ENCODE results near the gene NRXN2. TPM values are rescaled to one million over a fixed set of nuclear protein-coding genes. Genes with fewer than 3 reads are reported as not detected.

Gene NRXN2
- total and polyA plus RNA-seq, 2 of the 13 experiments (the other 11 are each of a cell fraction or from before 2014, with no cell fraction given), result not detected

GRCh38 chr11:64759131-64759721 is 36.2 kb upstream of the NRXN2 start (continued):
- TF ChIP-seq HOMEZ (CRISPR knock-in tag; IDR thresholded peaks at IDR 0.05; ENCODE audit: low read depth) (no peak), KDM6A (CRISPR knock-in tag; IDR thresholded peaks at IDR 0.05; ENCODE audit: low read depth) (no peak), RAD51 (IDR thresholded peaks at IDR 0.05; ENCODE audit: borderline replicate concordance) (no peak), ZSCAN21 (CRISPR knock-in tag; IDR thresholded peaks at IDR 0.05; ENCODE audit: borderline replicate concordance) (no peak), HNF4A (CRISPR knock-in tag; IDR thresholded peaks at IDR 0.05) (0 out of 2 replicates have a peak, but pooled peaks have one; percentile 13), THRA (CRISPR knock-in tag; IDR thresholded peaks at IDR 0.05; ENCODE audit: borderline replicate concordance) (peak; percentile 19; the same call in 1 of the 2 replicates), PCBP2 (optimal IDR thresholded peaks at IDR 0.05; ENCODE audit: low read depth, low read length, poor library complexity, severe bottlenecking) (no peak), MED1 (CRISPR knock-in tag; IDR thresholded peaks at IDR 0.05) (0 out of 2 replicates have a peak, but pooled peaks have one; percentile 22), SMC3 (IDR thresholded peaks at IDR 0.05; ENCODE audit: low read length) (no peak), TBX3 (IDR thresholded peaks at IDR 0.05; ENCODE audit: borderline replicate concordance) (no peak), GABPB1 (CRISPR knock-in tag; IDR thresholded peaks at IDR 0.05) (no peak), NR2C2 (CRISPR knock-in tag; IDR thresholded peaks at IDR 0.05; ENCODE audit: borderline replicate concordance) (no peak), ZNF224 (CRISPR knock-in tag; IDR thresholded peaks at IDR 0.05) (no peak), ONECUT2 (CRISPR knock-in tag; IDR thresholded peaks at IDR 0.05) (no peak), PAXIP1 (CRISPR knock-in tag; conservative IDR thresholded peaks at IDR 0.05) (peak; percentile 24; the same call in 1 of the 2 replicates), IRX3 (CRISPR knock-in tag; IDR thresholded peaks at IDR 0.05; ENCODE audit: borderline replicate concordance, low read depth) (no peak), ARHGAP35 (CRISPR knock-in tag; IDR thresholded peaks at IDR 0.05; ENCODE audit: borderline replicate concordance) (0 out of 2 replicates have a peak, but pooled peaks have one; percentile 27), ZBTB7A (CRISPR knock-in tag; IDR thresholded peaks at IDR 0.05) (no peak), MIER2 (CRISPR knock-in tag; IDR thresholded peaks at IDR 0.05) (no peak), ZXDC (CRISPR knock-in tag; IDR thresholded peaks at IDR 0.05) (no peak), ZSCAN20 (CRISPR knock-in tag; IDR thresholded peaks at IDR 0.05; ENCODE audit: borderline replicate concordance) (no peak), SNAI1 (CRISPR knock-in tag; IDR thresholded peaks at IDR 0.05; ENCODE audit: borderline replicate concordance) (no peak)
